Measurements from ENCODE around the gene IFITM10.
"Not testable (repeated sequence)": the region's sequence is repeated elsewhere in the genome, so short reads cannot be mapped to it uniquely, and the experiment has no call there.

IFITM10 gene

GRCh38 chr11:1689250-1690166, 60.9 kb downstream of the IFITM10 start:
- not testable (repeated sequence) for H3K4me1 ChIP-seq (ENCODE audit: control insufficient read depth, insufficient read depth, low read length); H3K9ac ChIP-seq (ENCODE audit: low read length); H3K27me3 ChIP-seq (ENCODE audit: control insufficient read depth, insufficient read depth, low read length)

GRCh38 chr11:1688336-1688947, 62.0 kb downstream of the IFITM10 start:
- H3K27me3 ChIP-seq (ENCODE audit: control insufficient read depth, insufficient read depth, low read length); H3K4me1 ChIP-seq (ENCODE audit: control insufficient read depth, insufficient read depth, low read length); H3K4me3 ChIP-seq (ENCODE audit: low read length); H3K27ac ChIP-seq (ENCODE audit: low read depth, low read length); H3K9ac ChIP-seq (ENCODE audit: low read length); H3K36me3 ChIP-seq (ENCODE audit: control insufficient read depth, insufficient read depth, low read length): not testable (repeated sequence)

More at GRCh38 chr11:1689250-1690166, 60.9 kb downstream of the IFITM10 start:
- not testable (repeated sequence) for H3K36me3 ChIP-seq (ENCODE audit: control insufficient read depth, insufficient read depth, low read length); H3K27ac ChIP-seq (ENCODE audit: low read depth, low read length); H3K4me3 ChIP-seq (ENCODE audit: low read length)

GRCh38 chr11:1686220-1686619, 64.2 kb downstream of the IFITM10 start:
- not testable (repeated sequence) for H3K9ac ChIP-seq (ENCODE audit: low read length); H3K27me3 ChIP-seq (ENCODE audit: control insufficient read depth, insufficient read depth, low read length); H3K4me3 ChIP-seq (ENCODE audit: low read length); H3K36me3 ChIP-seq (ENCODE audit: control insufficient read depth, insufficient read depth, low read length); H3K4me1 ChIP-seq (ENCODE audit: control insufficient read depth, insufficient read depth, low read length); H3K27ac ChIP-seq (ENCODE audit: low read depth, low read length)

- not testable (repeated sequence) for H3K27me3 ChIP-seq (ENCODE audit: control insufficient read depth, insufficient read depth, low read length); H3K9ac ChIP-seq (ENCODE audit: low read length); H3K27ac ChIP-seq (ENCODE audit: low read depth, low read length); H3K36me3 ChIP-seq (ENCODE audit: control insufficient read depth, insufficient read depth, low read length); H3K4me1 ChIP-seq (ENCODE audit: control insufficient read depth, insufficient read depth, low read length); H3K4me3 ChIP-seq (ENCODE audit: low read length)
Observed at GRCh38 chr11:1684886-1685874, 65.2 kb downstream of the IFITM10 start.

GRCh38 chr11:1683904-1684572, 66.4 kb downstream of the IFITM10 start:
- H3K27me3 ChIP-seq (ENCODE audit: control insufficient read depth, insufficient read depth, low read length); H3K36me3 ChIP-seq (ENCODE audit: control insufficient read depth, insufficient read depth, low read length); H3K4me3 ChIP-seq (ENCODE audit: low read length); H3K9ac ChIP-seq (ENCODE audit: low read length); H3K4me1 ChIP-seq (ENCODE audit: control insufficient read depth, insufficient read depth, low read length); H3K27ac ChIP-seq (ENCODE audit: low read depth, low read length): not testable (repeated sequence)

GRCh38 chr11:1683216-1683615, 67.2 kb downstream of the IFITM10 start:
- H3K4me1 ChIP-seq (ENCODE audit: control insufficient read depth, insufficient read depth, low read length); H3K36me3 ChIP-seq (ENCODE audit: control insufficient read depth, insufficient read depth, low read length); H3K9ac ChIP-seq (ENCODE audit: low read length); H3K27me3 ChIP-seq (ENCODE audit: control insufficient read depth, insufficient read depth, low read length); H3K27ac ChIP-seq (ENCODE audit: low read depth, low read length); H3K4me3 ChIP-seq (ENCODE audit: low read length): not testable (repeated sequence)

Measured in rectal smooth muscle tissue (tissue), 1 donor.